Smooth muscle cell (in vitro differentiated cells): ENCODE results near the gene FGFR4. TPM values are rescaled to one million over a fixed set of nuclear protein-coding genes. Genes with fewer than 3 reads are reported as not detected.
A peak's percentile ranks its signal among the peaks of the same experiment; 100 is the strongest.

ENCODE experiments used
- DNase-seq: peaks from one replicate; lab custom pipeline; 2025; ENCODE audit not compliant: unreplicated experiment; lab: John Stamatoyannopoulos, UW
- H2AFZ ChIP-seq: fragments of 200-600 bp; sonication (generic); 2 replicates; pipeline ENCODE4 v1.6.0; 2016; ENCODE audit warnings: antibody characterized with exemption, low read depth, mild to moderate bottlenecking
- H3F3A ChIP-seq: fragments of 200-600 bp; sonication (generic); 2 replicates; pipeline ENCODE4 v1.6.0; 2017; ENCODE audit warnings: antibody characterized with exemption, low read depth
- H3K27ac ChIP-seq: fragments of 200-600 bp; sonication (generic); 2 replicates; pipeline ENCODE4 v1.5.1; 2016; ENCODE audit warnings: low read depth, mild to moderate bottlenecking
- H3K27me3 ChIP-seq: fragments of 200-600 bp; sonication (generic); 2 replicates; pipeline ENCODE4 v1.6.1; 2016; ENCODE audit warnings: low read depth, mild to moderate bottlenecking
- H3K36me3 ChIP-seq: fragments of 200-600 bp; sonication (generic); 2 replicates; pipeline ENCODE4 v1.5.1; 2016; ENCODE audit warnings: low read depth
- H3K4me1 ChIP-seq: fragments of 200-600 bp; sonication (generic); 2 replicates; pipeline ENCODE4 v1.5.1; 2016; ENCODE audit warnings: low read depth
- H3K4me2 ChIP-seq: fragments of 200-600 bp; sonication (generic); 2 replicates; pipeline ENCODE4 v1.6.0; 2016; ENCODE audit warnings: mild to moderate bottlenecking
- H3K4me3 ChIP-seq: fragments of 200-600 bp; sonication (generic); 2 replicates; pipeline ENCODE4 v1.5.1; 2016; ENCODE audit warnings: mild to moderate bottlenecking
- H3K79me2 ChIP-seq: fragments of 200-600 bp; sonication (generic); 2 replicates; pipeline ENCODE4 v1.6.0; 2016; ENCODE audit warnings: low read depth, mild to moderate bottlenecking
- H3K9ac ChIP-seq: fragments of 200-600 bp; sonication (generic); 2 replicates; pipeline ENCODE4 v1.6.0; 2016; ENCODE audit warnings: low read depth
- H3K9me3 ChIP-seq: fragments of 200-600 bp; sonication (generic); replicated peaks from 2 replicates; pipeline ENCODE4 v1.5.1; 2016; ENCODE audit warnings: low read depth
- H4K20me1 ChIP-seq: fragments of 200-600 bp; sonication (generic); 2 replicates; pipeline ENCODE4 v1.6.0; 2016; ENCODE audit warnings: low read depth
- WGBS: methylation state at CpG from one replicate; pipeline ENCODE4 v1.1.7; 2016; ENCODE audit warnings: low lambda C conversion rate; 5-methylcytosine and 5-hydroxymethylcytosine counted together
- polyA plus RNA-seq: library from polyadenylated mRNA; unstranded; fragments of >200 nt; fragmentation: Nextera tagmentation; extraction: Ambion mirVana; gene quantifications from 2 replicates; pipeline ENCODE4 v1.2.1, GENCODE V29; 2016
- total RNA-seq: library from RNA; depleted of rRNA; stranded (reverse); fragments of >200 nt; gene quantifications from 2 replicates; pipeline ENCODE4 v1.2.3, GENCODE V29; 2014
- TF ChIP-seq, protein P1 (sequence below): fragments of 200-600 bp; sonication (generic); IDR thresholded peaks from 2 replicates; pipeline ENCODE4 v1.5.1; 2017; ENCODE audit warnings: borderline replicate concordance, mild to moderate bottlenecking, antibody characterized with exemption; ENCODE audit not compliant: insufficient read depth, poor library complexity, severe bottlenecking

FGFR4 gene
- total and polyA plus RNA-seq, 2 experiments from 2014 or later = 0.90 to 1.1 TPM

DNA sequence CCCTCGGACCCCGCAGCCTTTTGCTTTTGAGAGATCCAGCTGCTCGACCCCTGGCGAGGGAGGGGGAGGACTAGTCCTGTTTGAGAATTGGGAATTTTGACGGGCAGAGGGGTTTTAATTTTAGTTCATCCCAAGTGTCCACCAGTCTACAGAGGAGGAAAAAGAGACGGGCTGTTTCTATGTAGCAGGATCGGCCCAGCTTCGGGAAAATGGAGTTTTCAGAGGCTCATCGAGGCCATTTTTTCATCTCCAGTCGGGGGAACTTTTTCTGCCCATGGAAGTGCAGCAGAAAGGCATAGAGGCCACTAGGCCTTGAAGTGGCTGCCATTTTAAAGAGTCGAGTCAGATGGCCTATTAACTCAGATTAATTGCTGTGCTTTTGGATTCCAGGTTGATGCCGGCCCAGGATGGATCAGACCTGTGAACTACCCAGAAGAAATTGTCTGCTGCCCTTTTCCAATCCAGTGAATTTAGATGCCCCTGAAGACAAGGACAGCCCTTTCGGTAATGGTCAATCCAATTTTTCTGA lies 48.0 kb downstream of the FGFR4 start:
- TF ChIP-seq, protein P1, sequence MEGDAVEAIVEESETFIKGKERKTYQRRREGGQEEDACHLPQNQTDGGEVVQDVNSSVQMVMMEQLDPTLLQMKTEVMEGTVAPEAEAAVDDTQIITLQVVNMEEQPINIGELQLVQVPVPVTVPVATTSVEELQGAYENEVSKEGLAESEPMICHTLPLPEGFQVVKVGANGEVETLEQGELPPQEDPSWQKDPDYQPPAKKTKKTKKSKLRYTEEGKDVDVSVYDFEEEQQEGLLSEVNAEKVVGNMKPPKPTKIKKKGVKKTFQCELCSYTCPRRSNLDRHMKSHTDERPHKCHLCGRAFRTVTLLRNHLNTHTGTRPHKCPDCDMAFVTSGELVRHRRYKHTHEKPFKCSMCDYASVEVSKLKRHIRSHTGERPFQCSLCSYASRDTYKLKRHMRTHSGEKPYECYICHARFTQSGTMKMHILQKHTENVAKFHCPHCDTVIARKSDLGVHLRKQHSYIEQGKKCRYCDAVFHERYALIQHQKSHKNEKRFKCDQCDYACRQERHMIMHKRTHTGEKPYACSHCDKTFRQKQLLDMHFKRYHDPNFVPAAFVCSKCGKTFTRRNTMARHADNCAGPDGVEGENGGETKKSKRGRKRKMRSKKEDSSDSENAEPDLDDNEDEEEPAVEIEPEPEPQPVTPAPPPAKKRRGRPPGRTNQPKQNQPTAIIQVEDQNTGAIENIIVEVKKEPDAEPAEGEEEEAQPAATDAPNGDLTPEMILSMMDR = no peak
- H3K79me2 ChIP-seq = peaks cover 49% of the 10 kb centered on the region
- H3F3A ChIP-seq = peaks cover 9% of the 10 kb centered on the region
- peak overlapping the region; percentile 73 for H2AFZ ChIP-seq
- H3K4me2 ChIP-seq = peak overlapping the region; percentile 95
- H3K36me3 ChIP-seq = no peaks in the 10 kb centered on the region
- peak overlapping the region; percentile 60 for H3K9ac ChIP-seq
- H3K27me3 ChIP-seq = no peaks in the 10 kb centered on the region
- peak overlapping the region; percentile 61 for H3K27ac ChIP-seq
- H3K4me3 ChIP-seq = peak overlapping the region; percentile 58
- WGBS = 24% methylated on average over 13 of the region's 13 CpGs
- peaks cover 35% of the 10 kb centered on the region for H3K4me1 ChIP-seq
- H4K20me1 ChIP-seq = peaks cover 45% of the 10 kb centered on the region
- H3K9me3 ChIP-seq = no peaks in the 10 kb centered on the region
- no peak for DNase-seq

DNA sequence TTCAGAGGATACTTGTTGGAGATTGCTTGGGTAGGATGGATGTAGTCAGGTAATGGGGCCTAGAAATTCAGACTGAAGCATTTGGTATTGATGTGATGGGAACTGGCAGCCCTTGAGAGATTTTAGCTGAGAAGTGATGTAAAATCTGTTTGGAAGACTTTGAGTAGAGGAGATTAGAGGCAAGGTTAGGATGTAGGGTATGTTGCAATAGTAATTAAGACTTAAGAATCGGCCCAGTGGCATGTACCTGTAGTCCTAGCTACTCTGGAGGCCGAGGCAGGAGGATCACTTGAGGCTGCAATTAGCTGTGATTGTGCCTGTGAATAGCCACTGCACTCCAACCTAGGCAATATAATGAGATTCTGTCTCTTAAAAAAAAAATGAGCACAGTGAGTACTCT lies 53.6 kb downstream of the FGFR4 start:
- Histone ChIP-seq H3K27me3 (no peaks in the 10 kb centered on the region), H3K27ac (no peak overlapping the region), H3K4me1 (peaks cover 21% of the 10 kb centered on the region), H3K4me2 (no peak overlapping the region), H4K20me1 (peaks cover 100% of the 10 kb centered on the region), H3K9me3 (no peaks in the 10 kb centered on the region), H3K36me3 (no peaks in the 10 kb centered on the region), H3K9ac (no peak overlapping the region), H3K79me2 (peaks cover 98% of the 10 kb centered on the region), H2AFZ (no peak overlapping the region), H3F3A (peaks cover 9% of the 10 kb centered on the region), H3K4me3 (no peak overlapping the region)
- TF ChIP-seq, protein P1 = no peak
- WGBS = 95% methylated on average over 2 of the region's 2 CpGs
- no peak for DNase-seq

DNA sequence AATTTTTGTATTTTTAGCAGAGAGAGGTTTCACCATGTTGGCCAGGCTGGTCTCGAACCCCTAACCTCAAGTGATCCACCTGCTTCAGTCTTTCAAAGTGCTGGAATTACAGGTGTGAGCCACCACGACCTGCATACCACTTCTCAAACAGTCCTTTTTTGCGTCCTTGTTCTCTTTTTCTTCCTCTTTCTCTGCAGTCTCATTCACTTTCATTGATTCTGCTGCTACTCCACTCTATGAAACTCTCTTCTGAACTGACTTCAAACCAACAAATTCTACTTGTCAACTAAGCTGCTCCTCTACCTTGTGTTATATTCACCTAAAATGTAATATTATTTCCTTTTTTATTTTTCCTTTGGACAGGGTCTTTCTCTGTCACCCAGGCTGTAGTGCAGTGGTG lies 54.8 kb downstream of the FGFR4 start:
- H3K9me3 ChIP-seq = no peaks in the 10 kb centered on the region
- H3F3A ChIP-seq = peaks cover 7% of the 10 kb centered on the region
- WGBS = 94% methylated on average over 3 of the region's 3 CpGs
- peak overlapping the region; percentile 12 for H3K27ac ChIP-seq
- no peaks in the 10 kb centered on the region for H3K36me3 ChIP-seq
- H2AFZ ChIP-seq = no peak overlapping the region
- DNase-seq = no peak
- peaks cover 98% of the 10 kb centered on the region for H3K79me2 ChIP-seq
- no peak overlapping the region for H3K9ac ChIP-seq
- H3K4me3 ChIP-seq = no peak overlapping the region
- no peak overlapping the region for H3K4me2 ChIP-seq
- TF ChIP-seq, protein P1 = no peak
- H3K27me3 ChIP-seq = no peaks in the 10 kb centered on the region
- peaks cover 9% of the 10 kb centered on the region for H3K4me1 ChIP-seq
- peaks cover 100% of the 10 kb centered on the region for H4K20me1 ChIP-seq

DNA sequence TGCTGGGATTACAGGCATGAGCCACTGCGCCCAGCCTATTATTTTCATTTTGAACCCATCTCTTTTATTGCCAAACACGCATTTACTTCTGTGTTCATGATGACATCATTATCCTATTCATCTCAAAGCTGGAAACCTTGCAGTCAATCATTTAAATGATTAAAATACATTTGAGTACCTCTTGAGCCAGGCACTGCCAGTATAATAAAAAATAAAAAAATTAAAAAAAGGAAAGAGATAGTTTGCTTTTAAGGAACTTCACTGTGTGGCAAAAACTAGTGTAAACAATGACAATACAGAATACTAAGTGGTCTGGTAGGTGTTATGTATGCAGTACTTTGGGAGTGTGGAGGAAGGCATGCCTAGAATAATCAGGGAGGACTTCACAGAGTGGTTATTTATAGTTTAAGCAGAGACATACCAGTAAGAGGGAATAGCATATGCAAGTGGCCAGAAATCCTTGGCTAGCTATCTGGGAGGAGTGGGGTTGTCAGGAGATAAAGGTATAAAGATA lies 55.4 kb downstream of the FGFR4 start:
- no peak overlapping the region for H3K4me3 ChIP-seq
- H2AFZ ChIP-seq = no peak overlapping the region
- H3K4me1 ChIP-seq = peaks cover 3% of the 10 kb centered on the region
- H3K36me3 ChIP-seq = no peaks in the 10 kb centered on the region
- no peak for DNase-seq
- H3K9me3 ChIP-seq = no peaks in the 10 kb centered on the region
- peaks cover 100% of the 10 kb centered on the region for H4K20me1 ChIP-seq
- no peaks in the 10 kb centered on the region for H3K27me3 ChIP-seq
- H3F3A ChIP-seq = peaks cover 7% of the 10 kb centered on the region
- H3K79me2 ChIP-seq = peaks cover 98% of the 10 kb centered on the region
- TF ChIP-seq, protein P1 = no peak
- no peak overlapping the region for H3K4me2 ChIP-seq
- peak overlapping the region; percentile 12 for H3K27ac ChIP-seq
- no peak overlapping the region for H3K9ac ChIP-seq
- 81% methylated on average over 2 of the region's 2 CpGs for WGBS
